ENCODE data around the gene CPEB3.

DNA sequence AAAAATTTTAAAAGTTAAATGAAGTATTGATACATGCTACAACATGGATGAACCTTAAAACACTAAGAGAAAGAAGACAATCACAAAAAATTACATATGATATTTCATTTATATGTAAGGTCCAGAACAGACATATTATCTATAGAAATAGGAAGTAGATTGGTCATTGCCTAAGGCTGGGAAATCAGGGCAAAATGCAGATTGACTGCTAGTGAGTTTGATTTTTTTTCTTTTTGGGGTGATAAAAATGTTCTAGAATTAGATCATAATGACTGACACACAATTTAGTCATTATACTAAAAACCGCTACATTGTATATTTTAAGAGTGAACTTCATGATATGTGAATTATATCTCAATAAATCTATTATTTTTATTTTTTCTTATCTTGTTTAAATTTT is 88.3 kb downstream of the CPEB3 start:
- TF ChIP-seq, protein P1, sequence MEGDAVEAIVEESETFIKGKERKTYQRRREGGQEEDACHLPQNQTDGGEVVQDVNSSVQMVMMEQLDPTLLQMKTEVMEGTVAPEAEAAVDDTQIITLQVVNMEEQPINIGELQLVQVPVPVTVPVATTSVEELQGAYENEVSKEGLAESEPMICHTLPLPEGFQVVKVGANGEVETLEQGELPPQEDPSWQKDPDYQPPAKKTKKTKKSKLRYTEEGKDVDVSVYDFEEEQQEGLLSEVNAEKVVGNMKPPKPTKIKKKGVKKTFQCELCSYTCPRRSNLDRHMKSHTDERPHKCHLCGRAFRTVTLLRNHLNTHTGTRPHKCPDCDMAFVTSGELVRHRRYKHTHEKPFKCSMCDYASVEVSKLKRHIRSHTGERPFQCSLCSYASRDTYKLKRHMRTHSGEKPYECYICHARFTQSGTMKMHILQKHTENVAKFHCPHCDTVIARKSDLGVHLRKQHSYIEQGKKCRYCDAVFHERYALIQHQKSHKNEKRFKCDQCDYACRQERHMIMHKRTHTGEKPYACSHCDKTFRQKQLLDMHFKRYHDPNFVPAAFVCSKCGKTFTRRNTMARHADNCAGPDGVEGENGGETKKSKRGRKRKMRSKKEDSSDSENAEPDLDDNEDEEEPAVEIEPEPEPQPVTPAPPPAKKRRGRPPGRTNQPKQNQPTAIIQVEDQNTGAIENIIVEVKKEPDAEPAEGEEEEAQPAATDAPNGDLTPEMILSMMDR (IDR thresholded peaks at IDR 0.05; ENCODE audit: extremely low read depth in 1 of 2, insufficient read depth in 1 of 2, low read depth in 1 of 2, low read length in 2 of 2): no peak
- no peak for TF ChIP-seq POLR2AphosphoS5 (IDR thresholded peaks at IDR 0.05; ENCODE audit: insufficient read depth, low read depth, low read length)
- TF ChIP-seq POLR2A (IDR thresholded peaks at IDR 0.05; ENCODE audit: low read depth, low read length): no peak
- TF ChIP-seq MYC (IDR thresholded peaks at IDR 0.05; ENCODE audit: low read depth, low read length): no peak
- TF ChIP-seq, protein P2, sequence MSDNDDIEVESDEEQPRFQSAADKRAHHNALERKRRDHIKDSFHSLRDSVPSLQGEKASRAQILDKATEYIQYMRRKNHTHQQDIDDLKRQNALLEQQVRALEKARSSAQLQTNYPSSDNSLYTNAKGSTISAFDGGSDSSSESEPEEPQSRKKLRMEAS (IDR thresholded peaks at IDR 0.05; ENCODE audit: insufficient read depth, insufficient read length): no peak
- no peak for TF ChIP-seq EZH2 (IDR thresholded peaks at IDR 0.05; ENCODE audit: borderline replicate concordance, low read depth, low read length, severe bottlenecking)
- no peak for TF ChIP-seq JUN (IDR thresholded peaks at IDR 0.05; ENCODE audit: borderline replicate concordance, insufficient read depth, insufficient read length, low read depth)
- no peak for TF ChIP-seq FOS (IDR thresholded peaks at IDR 0.05; ENCODE audit: borderline replicate concordance, insufficient read depth, low read length)
- TF ChIP-seq GATA2 (IDR thresholded peaks at IDR 0.05; ENCODE audit: insufficient read depth, insufficient read length, low read depth, low read length): no peak

All from endothelial cell of umbilical vein (primary cell).